ENCODE measurements around the gene PRMT5.
A peak's percentile ranks its signal among the peaks of the same experiment; 100 is the strongest.

PRMT5 gene

DNA sequence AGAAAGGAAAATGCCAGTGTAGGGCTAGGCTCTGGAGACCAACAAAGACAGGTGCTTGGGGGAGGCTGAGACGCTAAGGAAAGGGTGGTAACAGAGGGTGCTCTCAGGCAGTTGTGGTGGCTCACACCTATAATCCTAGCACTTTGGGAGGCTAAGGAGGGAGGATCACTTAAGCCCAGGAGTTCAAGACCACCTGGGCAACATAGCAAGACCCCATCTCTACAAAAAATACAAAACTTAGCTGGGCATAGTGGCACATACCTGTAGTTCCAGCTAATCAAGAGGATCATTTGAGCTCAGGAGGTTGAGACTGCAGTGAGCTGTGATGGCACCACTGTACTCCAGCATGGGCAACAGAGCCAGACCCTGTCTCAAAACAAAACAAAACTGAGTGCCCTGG lies 33.8 kb downstream of the PRMT5 start:
- DNase-seq: no peak

DNA sequence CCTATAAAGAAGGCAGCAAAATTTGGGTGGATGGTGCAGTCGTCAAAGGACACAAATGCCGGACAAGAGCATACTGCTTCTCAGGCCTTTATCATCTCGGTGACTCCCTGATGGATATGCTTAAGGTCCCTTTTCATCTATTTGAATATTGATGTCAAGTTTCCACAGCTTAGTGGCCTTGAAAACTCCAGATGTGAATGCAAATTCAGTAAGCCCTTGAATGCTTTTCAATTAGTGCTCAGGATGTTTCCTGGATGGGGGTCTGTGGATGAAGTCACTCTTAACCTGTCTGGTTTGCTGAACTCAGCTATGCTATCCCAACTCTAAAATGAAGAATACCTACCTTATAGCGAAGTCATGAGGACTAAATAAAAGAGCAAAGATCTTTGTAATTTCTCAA lies 35.5 kb downstream of the PRMT5 start:
- no peak for DNase-seq

DNA sequence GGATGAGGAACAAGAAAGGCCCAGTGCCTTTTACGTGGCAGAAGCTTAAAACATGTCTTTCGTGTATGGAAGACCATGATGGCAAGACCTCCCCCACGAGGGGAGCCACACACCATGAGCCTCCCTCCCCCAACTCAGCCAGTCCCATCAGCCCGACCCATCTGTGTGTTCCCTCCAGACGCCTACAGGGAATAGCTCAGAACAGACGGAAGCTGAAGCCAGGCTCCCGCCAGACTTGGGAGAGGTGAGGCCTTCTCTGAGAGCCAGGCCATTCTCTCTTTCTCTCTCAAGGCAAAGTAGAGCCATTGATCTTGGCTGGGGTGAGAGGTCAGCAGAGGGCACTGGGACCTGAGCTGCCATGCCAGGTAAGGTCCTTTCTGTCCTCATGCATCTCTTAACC lies 36.7 kb downstream of the PRMT5 start:
- no peak for DNase-seq

- DNase-seq: no peak
These were observed 38.8 kb downstream of the PRMT5 start for GRCh38 chr14:22890416-22890815.

GRCh38 chr14:22888662-22889061 lies 40.5 kb downstream of the PRMT5 start:
- DNase-seq: no peak

GRCh38 chr14:22887990-22888378 lies 41.2 kb downstream of the PRMT5 start:
- DNase-seq: peak; percentile 66

DNA sequence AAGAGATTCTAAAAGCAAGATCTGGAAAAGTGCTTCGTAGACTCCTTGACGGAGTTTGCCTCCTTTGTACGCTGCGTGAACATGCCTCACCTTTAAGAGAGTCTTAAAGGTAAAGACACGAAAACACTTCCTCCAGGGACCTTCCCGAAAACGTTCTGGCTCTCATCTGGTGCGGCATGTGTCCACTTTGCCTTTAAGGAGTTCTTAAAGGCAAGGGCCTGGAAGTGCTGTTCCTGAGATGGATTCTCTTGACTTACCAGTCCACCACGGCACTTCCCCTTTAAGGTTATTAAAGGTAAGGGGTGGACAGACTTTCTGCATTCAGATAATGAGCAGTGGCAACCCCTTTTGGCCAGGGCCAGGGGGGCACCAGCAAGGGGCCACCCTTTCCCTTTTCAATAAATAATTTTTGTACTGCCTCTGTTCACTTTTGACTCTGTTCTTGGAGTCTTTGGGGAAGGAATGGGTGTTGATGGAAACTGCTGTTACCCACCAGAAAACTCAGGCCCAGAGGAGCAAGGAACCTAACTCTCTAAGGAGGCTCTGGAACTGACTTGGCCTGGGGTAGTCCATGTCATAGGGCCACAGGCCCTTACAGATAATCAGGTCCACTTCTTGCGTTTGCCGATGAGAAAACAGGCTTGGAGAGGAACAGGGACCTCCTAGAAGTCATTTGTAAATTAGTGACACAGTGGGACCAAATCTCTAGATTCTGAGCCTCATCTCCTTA lies 41.8 kb downstream of the PRMT5 start:
- peak; percentile 28 to 38 for DNase-seq

DNA sequence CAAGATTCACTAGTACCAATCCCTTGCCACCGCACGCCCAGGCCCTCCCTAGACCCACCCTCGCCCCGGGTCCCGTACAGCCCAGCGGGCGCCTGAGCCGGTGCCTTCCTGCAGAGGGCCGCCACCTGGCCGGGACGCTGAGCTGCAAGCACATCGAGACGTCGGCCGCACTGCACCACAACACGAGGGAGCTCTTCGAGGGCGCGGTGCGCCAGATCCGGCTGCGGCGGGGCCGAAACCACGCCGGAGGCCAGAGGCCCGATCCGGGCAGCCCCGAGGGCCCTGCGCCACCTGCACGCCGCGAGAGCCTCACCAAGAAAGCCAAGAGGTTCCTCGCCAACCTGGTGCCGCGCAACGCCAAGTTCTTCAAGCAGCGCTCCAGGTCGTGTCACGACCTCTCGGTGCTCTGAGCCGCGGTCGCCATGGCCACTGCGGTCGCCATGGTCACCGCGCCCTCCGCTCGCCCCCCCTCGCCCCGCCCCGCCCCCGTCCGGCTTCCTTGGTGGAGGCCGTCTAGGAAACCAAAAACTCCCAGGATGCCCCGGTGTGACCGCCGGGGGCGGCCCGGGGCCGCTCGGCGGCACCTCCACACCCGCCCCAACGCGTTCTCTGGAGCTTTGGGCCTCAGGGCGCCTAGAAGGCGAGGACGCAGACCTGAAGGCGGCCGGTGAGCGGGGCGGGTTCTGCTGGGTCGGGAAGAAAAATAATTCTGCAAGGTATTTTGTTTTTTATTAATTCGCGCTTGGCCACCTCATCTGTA lies 42.5 kb downstream of the PRMT5 start:
- peak; percentile 66 to 73 for DNase-seq

GRCh38 chr14:22885975-22886374 lies 43.2 kb downstream of the PRMT5 start:
- DNase-seq: no peak

GRCh38 chr14:22884738-22885523 lies 44.2 kb downstream of the PRMT5 start:
- DNase-seq: no peak

DNA sequence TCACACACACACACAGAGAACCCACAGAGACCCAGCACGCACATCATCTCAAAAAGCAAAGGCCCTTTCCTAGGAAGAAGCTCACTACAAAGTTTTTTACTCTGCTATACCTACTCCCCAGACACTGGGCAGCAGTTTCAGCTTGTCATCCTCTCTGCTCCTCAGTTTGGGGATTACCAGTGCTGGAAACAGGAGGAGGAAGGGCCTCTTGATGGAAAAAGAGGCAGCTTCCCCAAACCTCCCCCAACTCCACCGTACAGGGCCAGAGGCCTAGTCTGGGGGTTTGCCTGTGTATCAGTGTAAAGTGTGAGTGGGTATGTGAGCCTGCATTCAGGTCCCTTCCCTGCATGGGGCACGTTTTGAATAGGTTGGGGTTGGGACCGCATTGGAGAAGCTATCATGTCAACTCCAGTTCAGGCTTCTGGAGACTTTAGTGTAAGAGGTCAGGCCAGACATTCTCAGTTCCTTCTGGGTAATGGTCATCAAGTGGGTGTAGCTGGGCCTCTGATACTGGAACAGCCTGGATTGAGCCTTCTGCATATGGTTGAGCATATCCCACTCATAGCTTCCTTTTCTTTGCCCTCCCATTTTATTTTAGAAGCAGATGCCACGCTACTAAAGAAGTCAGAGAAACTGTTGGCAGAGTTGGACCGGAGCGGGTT lies 45.0 kb downstream of the PRMT5 start:
- no peak for DNase-seq

DNA sequence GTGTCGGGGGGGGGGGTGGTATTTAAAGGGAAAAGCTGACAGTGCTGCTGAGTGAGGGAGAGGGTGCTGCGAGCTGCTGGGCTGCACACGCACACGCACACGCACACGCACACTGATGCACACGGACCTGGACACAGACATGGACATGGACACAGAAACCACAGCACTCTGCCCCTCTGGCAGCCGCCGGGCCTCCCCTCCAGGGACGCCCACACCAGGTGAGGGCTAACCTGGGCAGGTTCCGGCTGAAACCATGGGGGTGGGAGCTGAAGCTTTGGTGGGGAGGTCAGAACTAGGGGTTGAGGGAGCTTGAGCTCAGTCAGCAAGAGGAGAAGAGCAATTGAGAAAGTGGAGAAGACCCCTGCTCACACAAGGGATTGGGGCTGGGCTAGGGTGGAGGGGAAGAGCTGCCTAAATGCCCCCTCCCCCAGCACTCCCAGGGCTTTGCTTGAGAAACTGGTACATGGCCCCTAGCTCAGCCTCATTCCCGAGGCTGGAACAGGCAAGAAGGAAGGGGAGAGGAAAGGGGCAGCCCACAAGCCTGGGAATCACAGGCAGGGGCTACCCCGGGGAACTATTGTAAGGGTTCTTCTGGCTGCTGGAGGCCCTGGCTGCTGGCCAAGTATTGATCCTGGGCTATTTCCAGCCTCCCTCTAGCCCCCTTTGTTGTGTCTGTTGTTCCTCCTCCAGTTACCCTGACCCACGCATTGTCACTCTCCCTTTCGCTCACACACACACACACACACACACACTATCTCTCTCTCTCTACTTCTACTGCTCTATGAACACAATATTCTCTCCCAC lies 45.8 kb downstream of the PRMT5 start, which contains the start of gene REM2:
TSS of gene REM2 (plus strand) at position 50 of the 804 bp plus-strand sequence. CDS start at position 116, 66 bp downstream.
- DNase-seq: no peak

- peak in 1 of 2 donors; percentile 43 for DNase-seq
These were observed 46.5 kb downstream of the PRMT5 start for GRCh38 chr14:22882529-22883172.

DNA sequence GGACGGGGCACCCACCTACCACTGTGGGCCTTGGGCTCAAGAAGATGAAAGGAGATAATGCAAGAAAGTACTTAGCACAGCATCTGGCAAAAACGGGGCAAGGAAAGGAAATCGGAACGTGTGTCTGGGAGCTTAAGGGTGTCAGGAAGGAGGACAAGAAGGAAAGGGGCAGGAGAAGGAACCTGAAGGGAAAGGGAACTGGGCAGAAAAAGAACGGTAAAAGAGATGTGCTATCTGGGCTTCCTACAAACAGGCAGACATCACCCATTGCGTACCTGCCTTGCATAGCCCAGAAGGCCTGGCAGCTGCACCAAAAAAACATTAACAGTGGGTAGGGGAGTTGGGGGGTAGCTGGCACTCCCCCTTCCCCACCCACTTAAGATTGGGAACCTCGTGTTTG lies 47.1 kb downstream of the PRMT5 start:
- no peak for DNase-seq

GRCh38 chr14:22878271-22879246 lies 50.6 kb downstream of the PRMT5 start:
- no peak for DNase-seq

GRCh38 chr14:22877000-22877501 lies 52.1 kb downstream of the PRMT5 start:
- no peak for DNase-seq

DNA sequence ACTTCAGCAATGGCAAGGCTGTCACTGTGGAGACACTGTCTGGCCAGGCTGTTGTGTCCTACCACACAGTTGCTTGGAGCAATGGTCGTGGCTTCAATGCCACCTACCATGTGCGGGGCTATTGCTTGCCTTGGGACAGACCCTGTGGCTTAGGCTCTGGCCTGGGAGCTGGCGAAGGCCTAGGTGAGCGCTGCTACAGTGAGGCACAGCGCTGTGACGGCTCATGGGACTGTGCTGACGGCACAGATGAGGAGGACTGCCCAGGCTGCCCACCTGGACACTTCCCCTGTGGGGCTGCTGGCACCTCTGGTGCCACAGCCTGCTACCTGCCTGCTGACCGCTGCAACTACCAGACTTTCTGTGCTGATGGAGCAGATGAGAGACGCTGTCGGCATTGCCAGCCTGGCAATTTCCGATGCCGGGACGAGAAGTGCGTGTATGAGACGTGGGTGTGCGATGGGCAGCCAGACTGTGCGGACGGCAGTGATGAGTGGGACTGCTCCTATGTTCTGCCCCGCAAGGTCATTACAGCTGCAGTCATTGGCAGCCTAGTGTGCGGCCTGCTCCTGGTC lies 53.3 kb downstream of the PRMT5 start:
- no peak for DNase-seq

DNA sequence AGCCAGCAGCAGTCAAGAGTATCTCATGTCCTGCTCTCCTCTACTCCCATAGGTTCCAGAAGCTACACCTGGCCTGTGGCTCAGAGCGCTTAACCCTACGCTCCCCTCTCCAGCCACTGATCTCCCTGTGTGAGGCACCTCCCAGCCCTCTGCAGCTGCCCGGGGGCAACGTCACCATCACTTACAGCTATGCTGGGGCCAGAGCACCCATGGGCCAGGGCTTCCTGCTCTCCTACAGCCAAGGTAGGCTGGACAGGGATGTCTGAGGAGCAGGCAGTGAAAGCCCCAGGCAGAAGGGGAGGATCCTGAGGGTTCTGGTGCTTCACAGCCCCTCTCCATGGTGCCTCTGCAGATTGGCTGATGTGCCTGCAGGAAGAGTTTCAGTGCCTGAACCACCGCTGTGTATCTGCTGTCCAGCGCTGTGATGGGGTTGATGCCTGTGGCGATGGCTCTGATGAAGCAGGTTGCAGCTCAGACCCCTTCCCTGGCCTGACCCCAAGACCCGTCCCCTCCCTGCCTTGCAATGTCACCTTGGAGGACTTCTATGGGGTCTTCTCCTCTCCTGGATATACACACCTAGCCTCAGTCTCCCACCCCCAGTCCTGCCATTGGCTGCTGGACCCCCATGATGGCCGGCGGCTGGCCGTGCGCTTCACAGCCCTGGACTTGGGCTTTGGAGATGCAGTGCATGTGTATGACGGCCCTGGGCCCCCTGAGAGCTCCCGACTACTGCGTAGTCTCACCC lies 54.0 kb downstream of the PRMT5 start:
- no peak for DNase-seq

Measured in stimulated activated CD4-positive, alpha-beta T cell treated with anti-CD3 and anti-CD28 coated beads, Interleukin-2, amount 100 ng/mL, for 24 hours (primary cell).